HepG2 (cell line): ENCODE data around the gene NFAT5. TPM values are rescaled to one million over a fixed set of nuclear protein-coding genes. Genes with fewer than 3 reads are reported as not detected.

Experiments used
- ATAC-seq: fragments of 200-7000 bp; cut with Tn5 transposase; 3 replicates; pipeline ENCODE4 v1.9.1; 2020; ENCODE audit warnings: mild to moderate bottlenecking, moderate library complexity
- BruUV-seq: library from RNA; stranded (reverse); fragments of 400-500 nt; replicated peaks from 2 replicates; lab custom pipeline; 2021; lab: Mats Ljungman, UMichigan
- CTCF ChIA-PET: fragments of 300-600 bp; formaldehyde crosslinking; extraction: SDS; loops from one replicate; lab custom pipeline; 2021; ENCODE audit warnings: low total read pairs, inconsistent platforms, low intra/inter-chr PET ratio; lab: Yijun Ruan, JAX
- POLR2A ChIA-PET: fragments of 350-600 bp; sonication (Branson Sonifier 250); formaldehyde crosslinking; loops from one replicate; lab custom pipeline; 2020; ENCODE audit warnings: antibody characterized with exemption, inconsistent platforms; lab: Yijun Ruan, JAX
- DNase-seq: peaks from one replicate; pipeline ENCODE4 v3.0.0-alpha.2; 2015; ENCODE audit warnings: low spot score
- FAIRE-seq: peaks from 3 replicates; lab custom pipeline; 2011; peaks lifted over from hg19 to GRCh38; lab: Jason Lieb, UNC
- H2AFZ ChIP-seq: one replicate; pipeline ENCODE4 v1.6.1; 2011; ENCODE audit warnings: low read length, inconsistent platforms
- H3K27ac ChIP-seq: fragments of 300-600 bp; 3 replicates; pipeline ENCODE4 v1.8.0; 2011; ENCODE audit warnings: mixed run types, mild to moderate bottlenecking, mixed read lengths, low read length, inconsistent platforms; ENCODE audit not compliant: insufficient read depth; ENCODE audit errors: extremely low read length
- H3K27me3 ChIP-seq, 2 experiments: fragments of 200-600 bp in 1 of 2; 2 replicates in 1 of 2; 3 replicates in 1 of 2; pipeline versions ENCODE4 v1.6.0 to v1.8.0; 2011; ENCODE audit warnings: low read length in 2 of 2, mild to moderate bottlenecking in 2 of 2, moderate library complexity in 2 of 2, inconsistent platforms in 1 of 2; ENCODE audit not compliant: insufficient read depth in 2 of 2, control insufficient read depth in 1 of 2
- H3K36me3 ChIP-seq, 2 experiments: fragments of 200-600 bp in 1 of 2; replicated peaks in 1 of 2; 2 replicates in 1 of 2; 3 replicates in 1 of 2; pipeline versions ENCODE4 v1.5.1 to v1.8.0; 2011; ENCODE audit warnings: low read length in 2 of 2, inconsistent platforms in 1 of 2; ENCODE audit not compliant: insufficient read depth in 2 of 2, control insufficient read depth in 1 of 2
- H3K4me1 ChIP-seq: 2 replicates; pipeline ENCODE4 v1.5.1; 2012; ENCODE audit warnings: low read length, inconsistent platforms; ENCODE audit not compliant: insufficient read depth
- H3K4me2 ChIP-seq: 2 replicates; pipeline ENCODE4 v1.6.0; 2011; ENCODE audit warnings: low read depth, low read length, inconsistent platforms
- H3K4me3 ChIP-seq, 3 experiments: fragments of 200-600 bp in 1 of 3; sonication (generic), shearing (Covaris generic) in 1 of 3; replicated peaks in 1 of 3; 2 replicates each; pipeline ENCODE4 v1.5.1; 2011 to 2016; ENCODE audit warnings: low read length in 3 of 3, inconsistent platforms in 2 of 3, low read depth in 2 of 3, mild to moderate bottlenecking in 2 of 3, control low read depth in 1 of 3, mixed read lengths in 1 of 3; ENCODE audit not compliant: insufficient read depth in 1 of 3
- H3K79me2 ChIP-seq: one replicate; pipeline ENCODE4 v1.6.1; 2011; ENCODE audit warnings: low read length, inconsistent platforms; ENCODE audit not compliant: insufficient read depth
- H3K9ac ChIP-seq: 2 replicates; pipeline ENCODE4 v1.6.0; 2011; ENCODE audit warnings: mild to moderate bottlenecking, low read depth, low read length, inconsistent platforms; ENCODE audit not compliant: insufficient read depth
- H3K9me3 ChIP-seq: 2 replicates; pipeline ENCODE4 v1.5.1; 2012; ENCODE audit warnings: mild to moderate bottlenecking, low read length
- H4K20me1 ChIP-seq: 2 replicates; pipeline ENCODE4 v1.6.0; 2011; ENCODE audit warnings: inconsistent platforms, mild to moderate bottlenecking, low read length, moderate library complexity; ENCODE audit not compliant: insufficient read depth
- ARID3A ChIP-seq: IDR thresholded peaks from 2 replicates; pipeline ENCODE4 v1.6.1; 2012; ENCODE audit warnings: low read depth, low read length, improper control_type of control experiment
- ATF4 ChIP-seq, 2 experiments: fragments of 450-650 bp in 1 of 2; sonication (generic) in 1 of 2; formaldehyde crosslinking; IDR thresholded peaks; 2 replicates each; pipeline versions ENCODE4 v1.5.0 to v1.8.0; 2020 to 2022; ENCODE audit warnings: mild to moderate bottlenecking in 1 of 2, missing genetic modification reagents in 1 of 2
- CEBPG ChIP-seq: IDR thresholded peaks from 2 replicates; pipeline ENCODE4 v1.6.1; 2016
- FIP1L1 ChIP-seq: fragments of 200-400 bp; formaldehyde crosslinking; IDR thresholded peaks from 2 replicates; pipeline ENCODE4 v1.6.1; 2018; ENCODE audit warnings: low read depth, mild to moderate bottlenecking, low read length, moderate library complexity, borderline replicate concordance; ENCODE audit not compliant: insufficient read depth
- GATAD2A ChIP-seq: IDR thresholded peaks from 2 replicates; pipeline ENCODE4 v1.6.1; 2016
- GFI1 ChIP-seq: sonication (generic); formaldehyde crosslinking; IDR thresholded peaks from 2 replicates; pipeline ENCODE4 v1.5.0; 2020; ENCODE audit warnings: missing genetic modification reagents, mild to moderate bottlenecking, borderline replicate concordance
- JUNB ChIP-seq: sonication (generic); formaldehyde crosslinking; IDR thresholded peaks from 2 replicates; pipeline ENCODE4 v1.8.0; 2022; ENCODE audit warnings: missing genetic modification reagents, mild to moderate bottlenecking, borderline replicate concordance
- KLF12 ChIP-seq: sonication (generic); formaldehyde crosslinking; IDR thresholded peaks from 2 replicates; pipeline ENCODE4 v1.4.0; 2020; ENCODE audit warnings: missing genetic modification reagents, borderline replicate concordance
- MIER3 ChIP-seq: IDR thresholded peaks from 2 replicates; pipeline ENCODE4 v1.6.1; 2016; ENCODE audit warnings: missing compliant biosample characterization, borderline replicate concordance
- SAFB2 ChIP-seq: sonication (generic); formaldehyde crosslinking; IDR thresholded peaks from 2 replicates; pipeline ENCODE4 v1.5.1; 2020; ENCODE audit warnings: missing genetic modification reagents, low read depth, mild to moderate bottlenecking, borderline replicate concordance
- SOX6 ChIP-seq, 2 experiments: fragments of 450-650 bp in 1 of 2; sonication (generic) in 1 of 2; formaldehyde crosslinking in 1 of 2; IDR thresholded peaks; 2 replicates each; pipeline versions ENCODE4 v1.4.0 to v1.6.1; 2017 to 2020; ENCODE audit warnings: antibody characterized with exemption in 1 of 2, mild to moderate bottlenecking in 1 of 2, missing genetic modification reagents in 1 of 2
- TBX2 ChIP-seq: sonication (generic); formaldehyde crosslinking; IDR thresholded peaks from 2 replicates; pipeline ENCODE4 v1.5.0; 2020; ENCODE audit warnings: missing genetic modification reagents, mild to moderate bottlenecking, borderline replicate concordance
- THAP11 ChIP-seq: IDR thresholded peaks from 2 replicates; pipeline ENCODE4 v1.6.1; 2016; ENCODE audit warnings: missing biosample characterization, missing genetic modification reagents
- ZNF431 ChIP-seq: sonication (generic); formaldehyde crosslinking; IDR thresholded peaks from 2 replicates; pipeline ENCODE4 v1.9.0; 2022; ENCODE audit warnings: missing genetic modification reagents, low read depth, mild to moderate bottlenecking, borderline replicate concordance
- WGBS: methylation state at CpG from one replicate; pipeline ENCODE4 v1.1.6; 2017; ENCODE audit warnings: low lambda C conversion rate; 5-methylcytosine and 5-hydroxymethylcytosine counted together
- in situ Hi-C: cut with HindIII; loops from 2 replicates; pipeline ENCODE4 v1.10.0; 2017; ENCODE audit warnings: low pct_unique_long_range_greater_than_20kb; ENCODE audit not compliant: extremely low pct_ligation_motif_present
- intact Hi-C: fragments of 100-400 bp; cut with micrococcal nuclease; formaldehyde crosslinking; loops from one replicate; pipeline ENCODE4 v1.10.0; 2022; ENCODE audit not compliant: unreplicated experiment
- polyA plus RNA-seq, 8 experiments: library from polyadenylated mRNA; depleted of rRNA in 3 of 8; stranded (reverse) in 7 of 8; unstranded in 1 of 8; fragments of >200 nt; fragmentation: Illumina TruSeq in 4 of 8; extraction: Trizol in 4 of 8; gene quantifications; 2 replicates each; pipeline versions ENCODE4 v1.2.1 to v1.2.3, GENCODE V29; 2011 to 2016; ENCODE audit warnings: low read depth in 4 of 8, missing spikeins in 1 of 8, mixed read lengths in 1 of 8; ENCODE audit not compliant: insufficient read depth in 1 of 8
- total RNA-seq, 5 experiments: library from RNA; depleted of rRNA; stranded (reverse); fragments of >200 nt; fragmentation: Illumina TruSeq; extraction: Trizol; gene quantifications; 2 replicates each; pipeline ENCODE4 v1.2.3, GENCODE V29; 2016; ENCODE audit warnings: low read depth in 1 of 5

The NFAT5 gene
- total and polyA plus RNA-seq, 2 of the 13 experiments (the other 11 are each of a cell fraction or from before 2014, with no cell fraction given), result 20.5 to 54.3 TPM

DNA sequence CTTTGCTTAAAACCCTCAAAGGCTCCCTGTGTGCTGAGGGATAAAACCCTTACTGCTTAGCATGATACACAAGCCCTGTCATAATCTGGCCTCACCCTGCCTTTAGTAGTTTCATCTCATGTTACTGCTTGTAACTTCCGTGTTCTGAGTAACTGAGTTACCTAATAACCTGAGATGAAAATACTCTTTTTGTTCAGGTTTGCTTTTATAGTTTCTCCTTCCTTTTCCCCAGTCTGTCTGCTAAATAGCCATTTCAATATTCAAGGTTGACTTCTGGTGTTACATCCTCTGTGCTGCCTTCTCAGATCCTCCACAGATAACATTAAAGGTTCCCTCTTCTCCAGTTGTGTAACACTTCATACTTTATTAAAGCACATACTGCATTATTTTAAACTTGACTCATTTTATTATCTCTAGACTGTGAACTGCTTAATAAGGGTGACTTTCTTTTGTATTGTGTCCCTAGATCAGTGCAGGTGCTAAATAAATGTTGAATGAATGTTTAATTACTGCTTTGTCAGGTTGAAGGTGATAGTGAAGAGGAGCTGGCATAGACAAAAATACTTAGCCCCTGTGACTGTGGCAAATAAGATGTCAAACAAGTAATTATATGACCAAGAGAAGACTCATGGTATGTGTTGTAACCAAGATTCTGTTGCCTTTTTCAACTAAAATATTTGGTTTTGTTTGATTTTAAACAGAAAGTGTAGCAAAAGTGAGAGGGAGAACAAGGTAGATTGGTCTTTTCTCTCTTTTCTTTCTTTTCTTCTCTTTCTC lies 47.8 kb downstream of the NFAT5 start:
- CTCF ChIA-PET, result no interaction called here
- POLR2A ChIA-PET, result interaction anchor here (0.5 kb wide), 1 partner anchor 68 kb away, joined by 3 read pairs; no protein-coding TSS in a partner anchor

GRCh38 chr16:69615528-69615927 lies 49.8 kb downstream of the NFAT5 start:
- CTCF ChIA-PET, result no interaction called here
- Histone ChIP-seq H2AFZ (no peak overlapping the region), H4K20me1 (peaks cover 67% of the 10 kb centered on the region), H3K9me3 (no peaks in the 10 kb centered on the region), H3K4me2 (no peak overlapping the region), H3K9ac (no peak overlapping the region), H3K4me3 (no peak overlapping the region), H3K79me2 (peaks cover 87% of the 10 kb centered on the region), H3K27ac (no peak overlapping the region), H3K36me3 (peaks cover 5 to 29% of the 10 kb centered on the region in 2 experiments; a peak in 4 of 5 replicates), H3K27me3 (no peaks in the 10 kb centered on the region), H3K4me1 (peaks cover 59% of the 10 kb centered on the region)
- in situ Hi-C loops, result no loop called here
- intact Hi-C loops, result no loop called here
- DNase-seq (peak; percentile 62), ATAC-seq (peak; percentile 69), FAIRE-seq (no peak)
- no TSS peak for BruUV-seq
- POLR2A ChIA-PET, result interaction anchor here (1.4 kb wide), 1 partner anchor 57 kb away, joined by 4 read pairs; no protein-coding TSS in a partner anchor
- WGBS, result 21% methylated on average over 2 of the region's 2 CpGs
- TF ChIP-seq CEBPG (CRISPR knock-in tag) (peak; percentile 35; the same call in 1 of the 2 replicates), MIER3 (0 out of 2 replicates have a peak, but pooled peaks have one; percentile 12), KLF12 (CRISPR knock-in tag) (no peak), ZNF431 (CRISPR knock-in tag) (no peak), GFI1 (CRISPR knock-in tag) (peak; percentile 72), GATAD2A (peak; percentile 67), THAP11 (no peak), SAFB2 (CRISPR knock-in tag) (no peak), SOX6 (IDR thresholded peaks at IDR 0.05) (no peak), SOX6 (CRISPR knock-in tag; IDR thresholded peaks at IDR 0.05) (peak; percentile 51), TBX2 (CRISPR knock-in tag) (peak; percentile 49; the same call in 1 of the 2 replicates), ARID3A (peak; percentile 79; the same call in 1 of the 2 replicates), JUNB (CRISPR knock-in tag) (no peak), ATF4 (CRISPR knock-in tag; IDR thresholded peaks at IDR 0.05) (peak in 1 of 2 experiments; percentile 77; a peak in 2 of 4 replicates)

More for the DNA sequence above, 47.8 kb downstream of the NFAT5 start:
- no peaks in the 10 kb centered on the region for H3K9me3 ChIP-seq
- peaks cover 59% of the 10 kb centered on the region for H3K4me1 ChIP-seq
- FAIRE-seq (no peak), DNase-seq (peak; percentile 36), ATAC-seq (no peak)
- H4K20me1 ChIP-seq, result peaks cover 65% of the 10 kb centered on the region
- no peak overlapping the region for H3K4me3 ChIP-seq
- no peak overlapping the region for H2AFZ ChIP-seq
- H3K9ac ChIP-seq, result no peak overlapping the region
- H3K4me2 ChIP-seq, result no peak overlapping the region
- 69% methylated on average over 1 of the region's 1 CpG for WGBS
- in situ Hi-C loops (no loop called here), intact Hi-C loops (loop anchor here (5.0 kb wide), 1 partner anchor 46 kb away; the partner anchor contains the start of gene NFAT5)
- H3K79me2 ChIP-seq, result peaks cover 84% of the 10 kb centered on the region
- H3K27ac ChIP-seq, result no peak overlapping the region
- peak; percentile 8; the same call in 1 of the 2 replicates for TF ChIP-seq GATAD2A
- TF ChIP-seq FIP1L1, result no peak
- no TSS peak for BruUV-seq
- H3K27me3 ChIP-seq, result no peaks in the 10 kb centered on the region
- peaks cover 7 to 22% of the 10 kb centered on the region in 2 experiments for H3K36me3 ChIP-seq
